ENCODE measurements around the gene PDZK1IP1.

- TF ChIP-seq CTCF (conservative IDR thresholded peaks at IDR 0.05) (no peak), ZFX (IDR thresholded peaks at IDR 0.05) (no peak)
These were observed 20.8 kb upstream of the PDZK1IP1 start for GRCh38 chr1:47210666-47211065.

Data from C4-2B (cell line).